ENCODE results near the gene CLDN1. TPM values are rescaled to one million over a fixed set of nuclear protein-coding genes. Genes with fewer than 3 reads are reported as not detected.

The CLDN1 gene
- total RNA-seq, 1 experiment from 2014 or later, result 1.0 TPM

- no peak overlapping the region for H3K14ac ChIP-seq (ENCODE audit: insufficient read depth, low read length)
- H2BK5ac ChIP-seq (ENCODE audit: insufficient read length, low read length), result no peak overlapping the region
- H2AK5ac ChIP-seq (ENCODE audit: insufficient read length, low read length), result no peak overlapping the region
- H2BK120ac ChIP-seq (ENCODE audit: low read depth, low read length, poor library complexity, severe bottlenecking), result no peak overlapping the region
- H3K4me2 ChIP-seq (ENCODE audit: insufficient read depth, insufficient read length, low read length), result no peak overlapping the region
- H3K27me3 ChIP-seq (ENCODE audit: insufficient read depth, low read length), result no peaks in the 10 kb centered on the region
- H2BK20ac ChIP-seq (ENCODE audit: low read depth, low read length, poor library complexity, severe bottlenecking), result no peak overlapping the region
- no peak overlapping the region for H3K27ac ChIP-seq (ENCODE audit: insufficient read length, low read depth, low read length)
- no peak overlapping the region for H2BK12ac ChIP-seq (ENCODE audit: insufficient read length, low read depth, low read length)
- no peaks in the 10 kb centered on the region for H3K36me3 Mint-ChIP-seq (ENCODE audit: insufficient read depth in 1 of 3, low read depth in 3 of 3)
- no peak overlapping the region for H3K18ac ChIP-seq (ENCODE audit: insufficient read length, low read depth, low read length)
- no peak overlapping the region for H3K56ac ChIP-seq (ENCODE audit: insufficient read length, low read depth, low read length)
- no peak overlapping the region for H2AFZ ChIP-seq (ENCODE audit: low read length)
- TF ChIP-seq, protein P1, sequence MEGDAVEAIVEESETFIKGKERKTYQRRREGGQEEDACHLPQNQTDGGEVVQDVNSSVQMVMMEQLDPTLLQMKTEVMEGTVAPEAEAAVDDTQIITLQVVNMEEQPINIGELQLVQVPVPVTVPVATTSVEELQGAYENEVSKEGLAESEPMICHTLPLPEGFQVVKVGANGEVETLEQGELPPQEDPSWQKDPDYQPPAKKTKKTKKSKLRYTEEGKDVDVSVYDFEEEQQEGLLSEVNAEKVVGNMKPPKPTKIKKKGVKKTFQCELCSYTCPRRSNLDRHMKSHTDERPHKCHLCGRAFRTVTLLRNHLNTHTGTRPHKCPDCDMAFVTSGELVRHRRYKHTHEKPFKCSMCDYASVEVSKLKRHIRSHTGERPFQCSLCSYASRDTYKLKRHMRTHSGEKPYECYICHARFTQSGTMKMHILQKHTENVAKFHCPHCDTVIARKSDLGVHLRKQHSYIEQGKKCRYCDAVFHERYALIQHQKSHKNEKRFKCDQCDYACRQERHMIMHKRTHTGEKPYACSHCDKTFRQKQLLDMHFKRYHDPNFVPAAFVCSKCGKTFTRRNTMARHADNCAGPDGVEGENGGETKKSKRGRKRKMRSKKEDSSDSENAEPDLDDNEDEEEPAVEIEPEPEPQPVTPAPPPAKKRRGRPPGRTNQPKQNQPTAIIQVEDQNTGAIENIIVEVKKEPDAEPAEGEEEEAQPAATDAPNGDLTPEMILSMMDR (conservative IDR thresholded peaks at IDR 0.05), result no peak
- H3K4me1 Mint-ChIP-seq, result no peaks in the 10 kb centered on the region
- no peaks in the 10 kb centered on the region for H4K20me1 ChIP-seq (ENCODE audit: control insufficient read depth, insufficient read depth, insufficient read length)
- H3K9me3 ChIP-seq (ENCODE audit: control insufficient read depth, low read depth, low read length), result no peaks in the 10 kb centered on the region
- no peak overlapping the region for H4K8ac ChIP-seq (replicated peaks; ENCODE audit: insufficient read length, low read depth, low read length)
- H4K91ac ChIP-seq (ENCODE audit: insufficient read length, low read depth, low read length), result no peak overlapping the region
- no peak overlapping the region for H3K4ac ChIP-seq (ENCODE audit: low read depth, low read length)
- no peak for DNase-seq
- no peak overlapping the region for H3K4me3 Mint-ChIP-seq
- no peak overlapping the region for H3T11ph ChIP-seq (ENCODE audit: low read length)
- no peak overlapping the region for H4K5ac ChIP-seq (ENCODE audit: insufficient read length, low read depth, low read length)
- no peaks in the 10 kb centered on the region for H3K4me1 ChIP-seq (ENCODE audit: insufficient read depth, low read length)
- H3K23ac ChIP-seq (ENCODE audit: insufficient read length, low read depth, low read length), result no peak overlapping the region
- no peaks in the 10 kb centered on the region for H3K9me3 Mint-ChIP-seq
- no peaks in the 10 kb centered on the region for H3K79me1 ChIP-seq (ENCODE audit: insufficient read depth, low read depth, low read length, poor library complexity, severe bottlenecking)
- no peaks in the 10 kb centered on the region for H3K79me2 ChIP-seq (ENCODE audit: insufficient read depth, low read length)
- H3K27ac Mint-ChIP-seq, result no peak overlapping the region
- WGBS (ENCODE audit: extremely low coverage, insufficient read length, low lambda C conversion rate), result no CpG with 5 or more reads among the region's 3 CpGs
- no peak overlapping the region for H3K9ac ChIP-seq (ENCODE audit: extremely low read depth, insufficient read length, low read length)
- H2BK15ac ChIP-seq (ENCODE audit: low read depth, low read length), result no peak overlapping the region
- H3K27me3 Mint-ChIP-seq (ENCODE audit: low read depth), result no peaks in the 10 kb centered on the region
- H3K23me2 ChIP-seq (ENCODE audit: insufficient read length, low read depth, low read length, poor library complexity, severe bottlenecking), result no peaks in the 10 kb centered on the region
Observed at GRCh38 chr3:190301591-190301990, 20.7 kb downstream of the CLDN1 start.

Measured in H9 (cell line).